Sigmoid colon (tissue), 7 donors: Measurements from ENCODE around the gene MVB12B. TPM values are rescaled to one million over a fixed set of nuclear protein-coding genes. Genes with fewer than 3 reads are reported as not detected.
"Not testable (repeated sequence)": the region's sequence is repeated elsewhere in the genome, so short reads cannot be mapped to it uniquely, and the experiment has no call there.

Source experiments
- DNase-seq: peaks from one replicate; pipeline ENCODE4 v3.0.0-alpha.2; 2019
- H3K27ac ChIP-seq, 4 donors: fragments of 200-600 bp; sonication (generic); one replicate each; pipeline ENCODE4 v1.5.1; 2016 to 2019; ENCODE audit warnings: mild to moderate bottlenecking in 1 of 4
- H3K27me3 ChIP-seq, 3 donors: fragments of 200-600 bp; sonication (generic); one replicate each; pipeline ENCODE4 v1.5.1; 2019; ENCODE audit warnings: mild to moderate bottlenecking in 1 of 3
- H3K36me3 ChIP-seq, 4 donors: fragments of 200-600 bp; sonication (generic); one replicate each; pipeline ENCODE4 v1.5.1; 2016 to 2019
- H3K4me1 ChIP-seq, 4 donors: fragments of 200-600 bp; sonication (generic); one replicate each; pipeline ENCODE4 v1.5.1; 2017 to 2019
- H3K4me3 ChIP-seq, 4 donors: fragments of 200-600 bp; sonication (generic); one replicate each; pipeline ENCODE4 v1.5.1; 2017 to 2019; ENCODE audit warnings: mild to moderate bottlenecking in 2 of 4, moderate library complexity in 1 of 4
- H3K9me3 ChIP-seq, 4 donors: fragments of 200-600 bp in 3 of 4; sonication (generic) in 3 of 4; one replicate each; pipeline versions ENCODE4 v1.5.1 to v1.6.1; 2013 to 2019
- CTCF ChIP-seq, 4 experiments: fragments of 450-650 bp in 3 of 4; fragments of 200-600 bp in 1 of 4; IDR thresholded peaks; one replicate each; pipeline ENCODE4 v1.5.1; 2016 to 2019; ENCODE audit warnings: antibody characterized with exemption in 4 of 4, mild to moderate bottlenecking in 3 of 4, moderate library complexity in 2 of 4
- EP300 ChIP-seq, 4 donors: sonication (generic); formaldehyde crosslinking; IDR thresholded peaks; one replicate each; pipeline ENCODE4 v1.6.1; 2017; ENCODE audit warnings: antibody characterized with exemption in 4 of 4
- POLR2A ChIP-seq, 2 donors: fragments of 450-650 bp; IDR thresholded peaks; one replicate each; pipeline ENCODE4 v1.6.1; 2016; ENCODE audit warnings: antibody characterized with exemption in 2 of 2, mild to moderate bottlenecking in 2 of 2, moderate library complexity in 2 of 2
- POLR2AphosphoS5 ChIP-seq, 4 donors: sonication (generic); formaldehyde crosslinking; IDR thresholded peaks; one replicate each; pipeline ENCODE4 v1.6.1; 2017; ENCODE audit warnings: antibody characterized with exemption in 4 of 4
- WGBS, 2 donors: extraction: QIAGEN DNeasy Blood & Tissue Kit; methylation state at CpG; one replicate each; pipeline ENCODE4 v1.1.7; 2013; 5-methylcytosine and 5-hydroxymethylcytosine counted together
- intact Hi-C: fragments of 100-400 bp; cut with DNase I; formaldehyde crosslinking; loops from one replicate; pipeline ENCODE4 v1.15.1; 2023
- polyA plus RNA-seq, 3 donors: library from polyadenylated mRNA; stranded (reverse); fragments of 200-250 nt; gene quantifications; one replicate each; pipeline ENCODE4 v1.2.3, GENCODE V29; 2013
- total RNA-seq, 4 donors: library from RNA; depleted of rRNA; stranded (reverse); fragments of >200 nt; gene quantifications; one replicate each; pipeline ENCODE4 v1.1.0, GENCODE V29; 2016
- donor health status: healthy with polysubstance abuse.
- donor health status: Bipolar disorder and iron deficiency.
- donor health status: healthy.

Gene MVB12B
- total and polyA plus RNA-seq, 7 donors = 5.1 to 14.4 (median 12.2) TPM

- peak; percentile 43 for DNase-seq
- peaks cover 0 to 77% (median 30%) of the 10 kb centered on the region in 3 donors for H3K27me3 ChIP-seq
These were observed 209.5 kb downstream of the MVB12B start for GRCh38 chr9:126536131-126536530.

GRCh38 chr9:126536841-126537465 is 210.3 kb downstream of the MVB12B start:
- intact Hi-C loops = no loop called here
- Histone ChIP-seq H3K27me3 (peaks cover 0 to 72% (median 30%) of the 10 kb centered on the region in 3 donors), H3K36me3 (no peaks in the 10 kb centered on the region), H3K4me3 (no peak overlapping the region), H3K4me1 (peaks cover 0 to 12% (median 3%) of the 10 kb centered on the region in 4 donors), H3K9me3 (no peaks in the 10 kb centered on the region), H3K27ac (no peak overlapping the region)
- TF ChIP-seq POLR2AphosphoS5 (IDR thresholded peaks at IDR 0.05) = no peak
- no peak for TF ChIP-seq CTCF (IDR thresholded peaks at IDR 0.05)
- no peak for TF ChIP-seq POLR2A (IDR thresholded peaks at IDR 0.05)
- no peak for TF ChIP-seq EP300 (IDR thresholded peaks at IDR 0.05)
- 75 to 81% methylated on average over 11 of the region's 11 CpGs for WGBS, 2 donors
- DNase-seq = peak; percentile 49

More at GRCh38 chr9:126536131-126536530, 209.5 kb downstream of the MVB12B start:
- no peaks in the 10 kb centered on the region for H3K36me3 ChIP-seq
- H3K27ac ChIP-seq = no peak overlapping the region
- intact Hi-C loops = no loop called here
- peaks cover 0 to 12% (median 3%) of the 10 kb centered on the region in 4 donors for H3K4me1 ChIP-seq
- no peak overlapping the region for H3K4me3 ChIP-seq
- no peaks in the 10 kb centered on the region for H3K9me3 ChIP-seq
- TF ChIP-seq POLR2AphosphoS5 (IDR thresholded peaks at IDR 0.05) (no peak), POLR2A (IDR thresholded peaks at IDR 0.05) (no peak), EP300 (IDR thresholded peaks at IDR 0.05) (no peak), CTCF (IDR thresholded peaks at IDR 0.05) (no peak)
- WGBS, 2 donors = 72 to 80% methylated on average over 7 of the region's 7 CpGs

GRCh38 chr9:126538550-126538949 is 211.9 kb downstream of the MVB12B start:
- peaks cover 0 to 12% (median 3%) of the 10 kb centered on the region in 4 donors for H3K4me1 ChIP-seq
- H3K9me3 ChIP-seq = no peaks in the 10 kb centered on the region
- TF ChIP-seq POLR2A (IDR thresholded peaks at IDR 0.05) (no peak), CTCF (IDR thresholded peaks at IDR 0.05) (no peak), POLR2AphosphoS5 (IDR thresholded peaks at IDR 0.05) (no peak), EP300 (IDR thresholded peaks at IDR 0.05) (no peak)
- no peak for DNase-seq
- no peak overlapping the region for H3K4me3 ChIP-seq
- 86 to 95% methylated on average over 1 of the region's 1 CpG for WGBS, 2 donors
- intact Hi-C loops = no loop called here
- no peak overlapping the region for H3K27ac ChIP-seq
- peaks cover 0 to 56% (median 30%) of the 10 kb centered on the region in 3 donors for H3K27me3 ChIP-seq
- no peaks in the 10 kb centered on the region for H3K36me3 ChIP-seq

- 86 to 87% methylated on average over 9 of the region's 9 CpGs for WGBS, 2 donors
- intact Hi-C loops, H3K9me3 ChIP-seq, H3K4me3 ChIP-seq, H3K4me1 ChIP-seq, H3K27ac ChIP-seq, H3K36me3 ChIP-seq: not testable (repeated sequence)
- H3K27me3 ChIP-seq = peaks cover 0 to 37% (median 14%) of the 10 kb centered on the region in 3 donors
- peak; percentile 14 for DNase-seq
These were observed 213.8 kb downstream of the MVB12B start for GRCh38 chr9:126540398-126540797.

- H3K4me3 ChIP-seq = no peak overlapping the region
- H3K27ac ChIP-seq = no peak overlapping the region
- peaks cover 0 to 13% (median 0%) of the 10 kb centered on the region in 3 donors for H3K27me3 ChIP-seq
- no peak for DNase-seq
- TF ChIP-seq CTCF (IDR thresholded peaks at IDR 0.05) (no peak), POLR2AphosphoS5 (IDR thresholded peaks at IDR 0.05) (no peak), EP300 (IDR thresholded peaks at IDR 0.05) (no peak), POLR2A (IDR thresholded peaks at IDR 0.05) (no peak)
- WGBS, 2 donors = 99 to 100% methylated on average over 3 of the region's 3 CpGs
- no peaks in the 10 kb centered on the region for H3K36me3 ChIP-seq
- intact Hi-C loops = no loop called here
- H3K9me3 ChIP-seq = no peaks in the 10 kb centered on the region
- no peaks in the 10 kb centered on the region for H3K4me1 ChIP-seq
These were observed 216.9 kb downstream of the MVB12B start for GRCh38 chr9:126543490-126543889.
